Measurements from ENCODE around the gene RDH8. TPM values are rescaled to one million over a fixed set of nuclear protein-coding genes. Genes with fewer than 3 reads are reported as not detected.

RDH8 gene
- total RNA-seq, 1 experiment from 2014 or later = not detected

DNA sequence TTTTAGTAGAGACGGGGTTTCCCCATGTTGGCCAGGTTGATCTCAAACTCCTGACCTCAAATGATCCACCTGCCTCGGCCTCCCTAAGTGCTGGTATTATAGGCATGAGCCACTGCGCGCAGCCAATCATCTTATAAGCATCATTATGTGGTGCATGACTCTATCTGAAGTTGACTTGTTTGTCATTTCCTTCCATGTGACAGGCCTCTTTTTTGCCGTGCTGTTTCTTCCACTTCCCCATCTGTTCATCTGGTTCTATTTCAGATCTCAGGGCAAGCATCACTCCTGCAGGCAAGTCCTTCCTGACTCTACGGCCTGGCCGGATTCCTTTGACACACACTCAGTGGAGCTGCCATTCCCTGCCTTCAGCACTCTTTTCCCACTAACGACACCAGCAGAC, 18.2 kb upstream of the RDH8 start:
- in situ Hi-C loops (cut with HindIII; ENCODE audit: low pct_unique_long_range_greater_than_20kb, low sequenced_read_pairs) = no loop called here
- no TSS peak for BruUV-seq (replicated peaks)
- H3K27me3 ChIP-seq (ENCODE audit: control insufficient read depth, insufficient read depth, low read length) = no peaks in the 10 kb centered on the region
- POLR2A ChIA-PET = no interaction called here
- ATAC-seq = no peak
- H3K9me3 ChIP-seq (ENCODE audit: control insufficient read depth, insufficient read depth, low read depth, low read length) = no peaks in the 10 kb centered on the region
- intact Hi-C loops (cut with micrococcal nuclease; ENCODE audit: unreplicated experiment) = no loop called here
- no peak overlapping the region for H3K27ac ChIP-seq (ENCODE audit: low read length)
- H3K36me3 ChIP-seq (ENCODE audit: control insufficient read depth, insufficient read depth, low read length) = no peaks in the 10 kb centered on the region
- no peaks in the 10 kb centered on the region for H3K4me1 ChIP-seq (ENCODE audit: control insufficient read depth, insufficient read depth, low read length)
- CTCF ChIA-PET = interaction anchor here (0.6 kb wide), 1 partner anchor 33 kb away, joined by 3 read pairs; no protein-coding TSS in a partner anchor
- DNase-seq (ENCODE audit: low read depth, low spot score) = no peak
- no peak overlapping the region for H3K4me3 ChIP-seq (ENCODE audit: low read depth in 2 of 2, low read length in 2 of 2)
- no peak for TF ChIP-seq REST (IDR thresholded peaks at IDR 0.05; ENCODE audit: insufficient read depth in 1 of 2, low read depth in 2 of 2, low read length in 1 of 2)
- no peak for TF ChIP-seq POLR2AphosphoS5 (IDR thresholded peaks at IDR 0.05; ENCODE audit: low read depth, low read length)
- no peak for TF ChIP-seq TCF7L2 (IDR thresholded peaks at IDR 0.05; ENCODE audit: low read depth, low read length)
- TF ChIP-seq, protein P1, sequence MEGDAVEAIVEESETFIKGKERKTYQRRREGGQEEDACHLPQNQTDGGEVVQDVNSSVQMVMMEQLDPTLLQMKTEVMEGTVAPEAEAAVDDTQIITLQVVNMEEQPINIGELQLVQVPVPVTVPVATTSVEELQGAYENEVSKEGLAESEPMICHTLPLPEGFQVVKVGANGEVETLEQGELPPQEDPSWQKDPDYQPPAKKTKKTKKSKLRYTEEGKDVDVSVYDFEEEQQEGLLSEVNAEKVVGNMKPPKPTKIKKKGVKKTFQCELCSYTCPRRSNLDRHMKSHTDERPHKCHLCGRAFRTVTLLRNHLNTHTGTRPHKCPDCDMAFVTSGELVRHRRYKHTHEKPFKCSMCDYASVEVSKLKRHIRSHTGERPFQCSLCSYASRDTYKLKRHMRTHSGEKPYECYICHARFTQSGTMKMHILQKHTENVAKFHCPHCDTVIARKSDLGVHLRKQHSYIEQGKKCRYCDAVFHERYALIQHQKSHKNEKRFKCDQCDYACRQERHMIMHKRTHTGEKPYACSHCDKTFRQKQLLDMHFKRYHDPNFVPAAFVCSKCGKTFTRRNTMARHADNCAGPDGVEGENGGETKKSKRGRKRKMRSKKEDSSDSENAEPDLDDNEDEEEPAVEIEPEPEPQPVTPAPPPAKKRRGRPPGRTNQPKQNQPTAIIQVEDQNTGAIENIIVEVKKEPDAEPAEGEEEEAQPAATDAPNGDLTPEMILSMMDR (IDR thresholded peaks at IDR 0.05) = no peak
- no peak for TF ChIP-seq SIN3A (IDR thresholded peaks at IDR 0.05; ENCODE audit: borderline replicate concordance, insufficient read depth, low read depth, low read length)

- Histone ChIP-seq H3K4me1 (ENCODE audit: control insufficient read depth, insufficient read depth, low read length) (no peaks in the 10 kb centered on the region), H3K27ac (ENCODE audit: low read length) (no peak overlapping the region), H3K9me3 (ENCODE audit: control insufficient read depth, insufficient read depth, low read depth, low read length) (no peaks in the 10 kb centered on the region), H3K36me3 (ENCODE audit: control insufficient read depth, insufficient read depth, low read length) (no peaks in the 10 kb centered on the region), H3K4me3 (ENCODE audit: low read depth in 2 of 2, low read length in 2 of 2) (no peak overlapping the region), H3K27me3 (ENCODE audit: control insufficient read depth, insufficient read depth, low read length) (no peaks in the 10 kb centered on the region)
- TF ChIP-seq TCF7L2 (IDR thresholded peaks at IDR 0.05; ENCODE audit: low read depth, low read length) = no peak
- no peak for TF ChIP-seq SIN3A (IDR thresholded peaks at IDR 0.05; ENCODE audit: borderline replicate concordance, insufficient read depth, low read depth, low read length)
- TF ChIP-seq, protein P1 (IDR thresholded peaks at IDR 0.05) = no peak
- no peak for TF ChIP-seq REST (IDR thresholded peaks at IDR 0.05; ENCODE audit: insufficient read depth in 1 of 2, low read depth in 2 of 2, low read length in 1 of 2)
- no peak for TF ChIP-seq POLR2AphosphoS5 (IDR thresholded peaks at IDR 0.05; ENCODE audit: low read depth, low read length)
- no TSS peak for BruUV-seq (replicated peaks)
- intact Hi-C loops (cut with micrococcal nuclease; ENCODE audit: unreplicated experiment) = no loop called here
- in situ Hi-C loops (cut with HindIII; ENCODE audit: low pct_unique_long_range_greater_than_20kb, low sequenced_read_pairs) = no loop called here
- ATAC-seq = no peak
- ChIA-PET CTCF (no interaction called here), POLR2A (no interaction called here)
- DNase-seq (ENCODE audit: low read depth, low spot score) = no peak
These were observed 17.3 kb upstream of the RDH8 start for GRCh38 chr19:9995999-9996398.
